Neural cell (in vitro differentiated cells): ENCODE measurements around the gene JAG2.

Source experiments
- CTCF ChIP-seq: fragments of 450-650 bp; IDR thresholded peaks from 2 replicates; pipeline ENCODE4 v1.5.1; 2014; ENCODE audit warnings: antibody characterized with exemption, mild to moderate bottlenecking, moderate library complexity; ENCODE audit not compliant: poor library complexity, severe bottlenecking
- EP300 ChIP-seq: fragments of 450-650 bp; conservative IDR thresholded peaks from 2 replicates; pipeline ENCODE4 v1.6.1; 2014; ENCODE audit warnings: antibody characterized with exemption, mild to moderate bottlenecking, moderate library complexity; ENCODE audit not compliant: poor library complexity, severe bottlenecking
- EZH2 ChIP-seq: fragments of 200-600, 300-800 bp; shearing (Covaris generic), sonication (generic); IDR thresholded peaks from 2 replicates; pipeline ENCODE4 v1.6.1; 2014; ENCODE audit warnings: antibody characterized with exemption, low read length, borderline replicate concordance, mild to moderate bottlenecking; ENCODE audit not compliant: insufficient read depth, poor library complexity, severe bottlenecking
- POLR2AphosphoS5 ChIP-seq: IDR thresholded peaks from 2 replicates; pipeline ENCODE4 v1.6.1; 2012
- SMC3 ChIP-seq: fragments of 450-650 bp; conservative IDR thresholded peaks from 2 replicates; pipeline ENCODE4 v1.6.1; 2014; ENCODE audit warnings: antibody characterized with exemption, mild to moderate bottlenecking, moderate library complexity; ENCODE audit not compliant: poor library complexity

- no peak for TF ChIP-seq CTCF
- no peak for TF ChIP-seq EP300
- TF ChIP-seq EZH2 = no peak
- no peak for TF ChIP-seq POLR2AphosphoS5
- no peak for TF ChIP-seq SMC3
These were observed 16.4 kb upstream of the JAG2 start for GRCh38 chr14:105185001-105185400.
